Mesendoderm (in vitro differentiated cells): ENCODE measurements around the gene NCBP1.

Experiments used
- DNase-seq: peaks from one replicate; pipeline ENCODE4 v3.0.0; 2013
- H2AK5ac ChIP-seq: 2 replicates; pipeline ENCODE4 v1.6.1; 2013; ENCODE audit warnings: low read length, inconsistent platforms
- H2BK120ac ChIP-seq: 2 replicates; pipeline ENCODE4 v1.6.1; 2013; ENCODE audit warnings: low read depth, mild to moderate bottlenecking, low read length, moderate library complexity, mixed read lengths
- H2BK15ac ChIP-seq: replicated peaks from 2 replicates; pipeline ENCODE4 v1.6.1; 2013; ENCODE audit warnings: low read depth, mild to moderate bottlenecking, moderate library complexity
- H2BK5ac ChIP-seq: 2 replicates; pipeline ENCODE4 v1.6.1; 2013; ENCODE audit warnings: low read length, inconsistent platforms
- H3K18ac ChIP-seq: 2 replicates; pipeline ENCODE4 v1.6.1; 2013; ENCODE audit warnings: mild to moderate bottlenecking, low read length, mixed read lengths
- H3K23ac ChIP-seq: one replicate; pipeline ENCODE4 v1.6.1; 2013; ENCODE audit warnings: low read length
- H3K27ac ChIP-seq: 2 replicates; pipeline ENCODE4 v1.5.1; 2013; ENCODE audit warnings: low read depth, mild to moderate bottlenecking, inconsistent platforms, low read length, moderate library complexity
- H3K27me3 ChIP-seq: 2 replicates; pipeline ENCODE4 v1.6.1; 2013; ENCODE audit warnings: low read length, control low read depth, mild to moderate bottlenecking, inconsistent platforms; ENCODE audit not compliant: insufficient read depth, poor library complexity
- H3K36me3 ChIP-seq: 2 replicates; pipeline ENCODE4 v1.6.1; 2013; ENCODE audit warnings: low read length, inconsistent platforms; ENCODE audit not compliant: control insufficient read depth, insufficient read depth
- H3K4ac ChIP-seq: one replicate; pipeline ENCODE4 v1.6.1; 2013; ENCODE audit warnings: low read depth, mild to moderate bottlenecking, low read length, moderate library complexity
- H3K4me1 ChIP-seq: 2 replicates; pipeline ENCODE4 v1.6.1; 2013; ENCODE audit warnings: low read depth, low read length, inconsistent platforms; ENCODE audit not compliant: control insufficient read depth
- H3K4me2 ChIP-seq: 2 replicates; pipeline ENCODE4 v1.6.1; 2013; ENCODE audit warnings: low read length
- H3K4me3 ChIP-seq: 2 replicates; pipeline ENCODE4 v1.5.1; 2013; ENCODE audit warnings: mild to moderate bottlenecking, low read length
- H3K56ac ChIP-seq: one replicate; pipeline ENCODE4 v1.6.1; 2013; ENCODE audit warnings: low read length
- H3K79me1 ChIP-seq: 2 replicates; pipeline ENCODE4 v1.6.1; 2013; ENCODE audit warnings: low read length, inconsistent platforms
- H3K79me2 ChIP-seq: 2 replicates; pipeline ENCODE4 v1.6.1; 2013; ENCODE audit warnings: mild to moderate bottlenecking, low read length; ENCODE audit not compliant: control insufficient read depth, insufficient read depth
- H3K9ac ChIP-seq: 2 replicates; pipeline ENCODE4 v1.6.1; 2013; ENCODE audit warnings: low read length, inconsistent platforms
- H4K5ac ChIP-seq: one replicate; pipeline ENCODE4 v1.6.1; 2013; ENCODE audit warnings: low read length
- H4K8ac ChIP-seq: one replicate; pipeline ENCODE4 v1.6.1; 2013; ENCODE audit warnings: low read depth, mild to moderate bottlenecking, control low read depth, low read length, moderate library complexity
- WGBS: extraction: QIAGEN DNeasy Blood & Tissue Kit; methylation state at CpG from one replicate; pipeline ENCODE4 v1.1.7; 2013; ENCODE audit warnings: low lambda C conversion rate, missing lambda C conversion rate; ENCODE audit not compliant: insufficient coverage; ENCODE audit errors: extremely low coverage; 5-methylcytosine and 5-hydroxymethylcytosine counted together

The NCBP1 gene

GRCh38 chr9:97666907-97667686 is 33.5 kb downstream of the NCBP1 start:
- Histone ChIP-seq H2AK5ac (no peak overlapping the region), H3K18ac (no peak overlapping the region), H3K4ac (no peak overlapping the region), H3K4me1 (no peaks in the 10 kb centered on the region), H3K4me3 (no peak overlapping the region), H3K4me2 (no peak overlapping the region), H4K8ac (no peak overlapping the region), H3K9ac (no peak overlapping the region), H3K79me1 (no peaks in the 10 kb centered on the region), H2BK15ac (no peak overlapping the region), H3K23ac (no peak overlapping the region), H3K79me2 (no peaks in the 10 kb centered on the region), H3K27me3 (no peaks in the 10 kb centered on the region), H4K5ac (no peak overlapping the region), H2BK5ac (no peak overlapping the region), H3K56ac (no peak overlapping the region), H3K27ac (no peak overlapping the region), H2BK120ac (no peak overlapping the region), H3K36me3 (peaks cover 17% of the 10 kb centered on the region)
- no CpG with 5 or more reads among the region's 5 CpGs for WGBS
- no peak for DNase-seq

DNA sequence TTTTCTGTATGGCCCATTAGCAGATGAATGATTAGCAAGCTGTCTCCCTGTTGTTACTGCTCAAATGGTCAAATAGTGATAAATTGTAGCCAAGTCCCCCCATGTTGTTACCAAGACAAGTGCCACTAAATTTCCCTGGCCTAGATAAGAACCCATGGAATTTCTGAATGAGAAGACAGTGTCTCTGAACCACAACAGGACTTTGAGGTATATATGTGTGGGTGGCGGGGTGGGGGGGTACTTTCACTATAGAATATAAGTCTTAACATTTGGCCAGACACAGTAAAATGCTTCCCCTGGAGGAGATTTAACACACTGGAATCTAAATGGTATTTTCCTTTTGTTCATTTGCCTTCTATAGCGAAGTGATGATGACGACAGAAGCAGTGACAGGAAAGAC is 34.9 kb downstream of the NCBP1 start:
- Histone ChIP-seq H3K9ac (no peak overlapping the region), H3K27me3 (no peaks in the 10 kb centered on the region), H4K5ac (no peak overlapping the region), H3K4me2 (no peak overlapping the region), H3K4me1 (no peaks in the 10 kb centered on the region), H2AK5ac (no peak overlapping the region), H3K4ac (no peak overlapping the region), H2BK5ac (no peak overlapping the region), H2BK15ac (no peak overlapping the region), H3K4me3 (no peak overlapping the region), H3K79me2 (no peaks in the 10 kb centered on the region), H2BK120ac (no peak overlapping the region), H3K36me3 (peaks cover 15% of the 10 kb centered on the region), H3K18ac (no peak overlapping the region), H3K23ac (no peak overlapping the region), H4K8ac (no peak overlapping the region), H3K27ac (no peak overlapping the region), H3K79me1 (no peaks in the 10 kb centered on the region), H3K56ac (no peak overlapping the region)
- no peak for DNase-seq
- WGBS: no CpG with 5 or more reads among the region's 3 CpGs

- Histone ChIP-seq H3K4me1 (no peaks in the 10 kb centered on the region), H3K79me1 (no peaks in the 10 kb centered on the region), H3K27ac (no peak overlapping the region), H2BK5ac (no peak overlapping the region), H3K36me3 (peaks cover 16% of the 10 kb centered on the region), H4K8ac (no peak overlapping the region), H3K79me2 (no peaks in the 10 kb centered on the region), H3K56ac (no peak overlapping the region), H3K27me3 (no peaks in the 10 kb centered on the region), H2AK5ac (no peak overlapping the region), H3K9ac (no peak overlapping the region), H3K18ac (no peak overlapping the region), H3K23ac (no peak overlapping the region), H3K4ac (no peak overlapping the region), H3K4me2 (no peak overlapping the region), H2BK15ac (no peak overlapping the region), H3K4me3 (no peak overlapping the region), H2BK120ac (no peak overlapping the region), H4K5ac (no peak overlapping the region)
- no CpG with 5 or more reads among the region's 3 CpGs for WGBS
- DNase-seq: no peak
Measured at GRCh38 chr9:97670586-97670985, 37.0 kb downstream of the NCBP1 start.

DNA sequence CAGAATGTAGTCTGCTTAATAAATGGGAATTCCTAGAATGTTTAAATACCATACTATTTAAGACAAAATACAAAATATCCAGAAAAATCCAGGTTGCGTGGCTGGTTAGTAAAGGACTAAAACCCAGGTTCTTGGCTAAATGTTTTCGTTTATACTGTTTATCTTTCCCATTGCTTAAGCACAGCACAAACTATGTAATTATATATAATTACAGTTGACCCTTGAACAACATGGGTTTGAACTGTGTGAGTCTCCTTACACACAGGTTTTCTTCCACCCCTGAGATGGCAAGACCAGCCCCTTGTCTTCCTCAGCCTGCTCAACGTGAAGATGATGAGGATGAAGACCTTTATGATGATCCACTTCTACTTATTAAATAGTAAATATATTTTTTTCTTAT is 38.8 kb downstream of the NCBP1 start:
- no peak overlapping the region for H2BK5ac ChIP-seq
- no peak overlapping the region for H3K27ac ChIP-seq
- no peak for DNase-seq
- no peak overlapping the region for H4K8ac ChIP-seq
- H3K4ac ChIP-seq: no peak overlapping the region
- H4K5ac ChIP-seq: no peak overlapping the region
- no peak overlapping the region for H2AK5ac ChIP-seq
- no peak overlapping the region for H3K23ac ChIP-seq
- no CpG with 5 or more reads among the region's 3 CpGs for WGBS
- H3K9ac ChIP-seq: no peak overlapping the region
- H3K27me3 ChIP-seq: no peaks in the 10 kb centered on the region
- no peak overlapping the region for H2BK15ac ChIP-seq
- no peaks in the 10 kb centered on the region for H3K79me2 ChIP-seq
- no peak overlapping the region for H2BK120ac ChIP-seq
- H3K36me3 ChIP-seq: peaks cover 12% of the 10 kb centered on the region
- H3K4me3 ChIP-seq: no peak overlapping the region
- no peak overlapping the region for H3K18ac ChIP-seq
- H3K79me1 ChIP-seq: no peaks in the 10 kb centered on the region
- H3K4me2 ChIP-seq: no peak overlapping the region
- no peaks in the 10 kb centered on the region for H3K4me1 ChIP-seq
- H3K56ac ChIP-seq: no peak overlapping the region

DNA sequence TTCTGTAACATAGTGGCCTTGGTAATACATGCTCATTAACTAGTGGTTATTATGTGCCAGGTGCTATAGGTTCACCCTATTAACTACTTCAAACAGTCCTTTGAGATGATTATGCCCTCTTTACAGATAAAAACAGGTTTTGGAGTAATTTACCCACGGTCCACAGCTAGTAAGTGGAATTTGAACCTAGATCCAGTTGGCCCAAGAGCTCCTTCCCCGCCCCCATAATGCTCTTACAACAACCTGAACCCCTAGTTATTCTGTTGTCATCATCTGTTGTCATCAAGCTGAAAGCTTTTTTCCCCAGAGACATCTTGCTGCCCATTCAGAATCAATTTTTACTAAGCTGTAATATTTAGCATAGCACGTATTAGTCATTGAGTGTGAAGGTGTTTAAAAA is 40.3 kb downstream of the NCBP1 start:
- H3K36me3 ChIP-seq: peaks cover 7% of the 10 kb centered on the region
- WGBS: no CpG with 5 or more reads among the region's 3 CpGs

GRCh38 chr9:97675655-97676054 is 42.0 kb downstream of the NCBP1 start:
- Histone ChIP-seq H3K27me3 (no peaks in the 10 kb centered on the region), H3K4me3 (no peak overlapping the region), H3K23ac (no peak overlapping the region), H3K9ac (no peak overlapping the region), H3K18ac (no peak overlapping the region), H3K4me1 (no peaks in the 10 kb centered on the region), H3K4me2 (no peak overlapping the region), H3K4ac (no peak overlapping the region), H2BK5ac (no peak overlapping the region), H3K56ac (no peak overlapping the region), H4K8ac (no peak overlapping the region), H3K79me2 (no peaks in the 10 kb centered on the region), H3K27ac (no peak overlapping the region), H2AK5ac (no peak overlapping the region), H2BK15ac (no peak overlapping the region), H2BK120ac (no peak overlapping the region), H4K5ac (no peak overlapping the region), H3K36me3 (peaks cover 5% of the 10 kb centered on the region), H3K79me1 (no peaks in the 10 kb centered on the region)
- no CpG with 5 or more reads among the region's 3 CpGs for WGBS
- DNase-seq: no peak

More for the DNA sequence above, 40.3 kb downstream of the NCBP1 start:
- Histone ChIP-seq H3K4me1 (no peaks in the 10 kb centered on the region), H3K27me3 (no peaks in the 10 kb centered on the region), H3K23ac (no peak overlapping the region), H3K4me2 (no peak overlapping the region), H3K56ac (no peak overlapping the region), H3K27ac (no peak overlapping the region), H3K4ac (no peak overlapping the region), H2BK5ac (no peak overlapping the region), H2AK5ac (no peak overlapping the region), H4K8ac (no peak overlapping the region), H3K9ac (no peak overlapping the region), H3K18ac (no peak overlapping the region), H3K79me2 (no peaks in the 10 kb centered on the region), H4K5ac (no peak overlapping the region), H2BK15ac (no peak overlapping the region), H3K4me3 (no peak overlapping the region), H3K79me1 (no peaks in the 10 kb centered on the region), H2BK120ac (no peak overlapping the region)
- DNase-seq: no peak
